ENCODE measurements around the gene KRT80.

Gene KRT80

GRCh38 chr12:52139579-52140062 lies 52.2 kb downstream of the KRT80 start:
- Histone ChIP-seq H3K9me3 (ENCODE audit: control insufficient read depth, low read length) (no peaks in the 10 kb centered on the region), H3K27me3 (ENCODE audit: control insufficient read depth, insufficient read depth, low read length) (no peaks in the 10 kb centered on the region), H3K36me3 (ENCODE audit: control insufficient read depth, insufficient read depth, low read length) (no peaks in the 10 kb centered on the region), H3K4me1 (ENCODE audit: control insufficient read depth, insufficient read depth, low read length) (peaks cover 17% of the 10 kb centered on the region), H3K4me3 (ENCODE audit: low read length) (no peak overlapping the region), H3K9ac (ENCODE audit: low read length) (no peak overlapping the region)

- H3K27me3 ChIP-seq (ENCODE audit: control insufficient read depth, insufficient read depth, low read length) = no peaks in the 10 kb centered on the region
- H3K36me3 ChIP-seq (ENCODE audit: control insufficient read depth, insufficient read depth, low read length) = no peaks in the 10 kb centered on the region
- peaks cover 12% of the 10 kb centered on the region for H3K4me1 ChIP-seq (ENCODE audit: control insufficient read depth, insufficient read depth, low read length)
- H3K4me3 ChIP-seq (ENCODE audit: low read length) = no peak overlapping the region
- no peaks in the 10 kb centered on the region for H3K9me3 ChIP-seq (ENCODE audit: control insufficient read depth, low read length)
- no peak overlapping the region for H3K9ac ChIP-seq (ENCODE audit: low read length)
Observed at GRCh38 chr12:52139147-52139546, 52.7 kb downstream of the KRT80 start.

GRCh38 chr12:52137746-52138145 lies 54.1 kb downstream of the KRT80 start:
- no peak overlapping the region for H3K4me3 ChIP-seq (ENCODE audit: low read length)
- H3K27me3 ChIP-seq (ENCODE audit: control insufficient read depth, insufficient read depth, low read length) = no peaks in the 10 kb centered on the region
- H3K36me3 ChIP-seq (ENCODE audit: control insufficient read depth, insufficient read depth, low read length) = no peaks in the 10 kb centered on the region
- H3K9me3 ChIP-seq (ENCODE audit: control insufficient read depth, low read length) = no peaks in the 10 kb centered on the region
- no peaks in the 10 kb centered on the region for H3K4me1 ChIP-seq (ENCODE audit: control insufficient read depth, insufficient read depth, low read length)
- H3K9ac ChIP-seq (ENCODE audit: low read length) = no peak overlapping the region

GRCh38 chr12:52132754-52133161 lies 59.1 kb downstream of the KRT80 start:
- Histone ChIP-seq H3K27me3 (ENCODE audit: control insufficient read depth, insufficient read depth, low read length) (no peaks in the 10 kb centered on the region), H3K4me3 (ENCODE audit: low read length) (no peak overlapping the region)

GRCh38 chr12:52130711-52131110 lies 61.1 kb downstream of the KRT80 start:
- Histone ChIP-seq H3K27me3 (ENCODE audit: control insufficient read depth, insufficient read depth, low read length) (no peaks in the 10 kb centered on the region), H3K4me3 (ENCODE audit: low read length) (no peak overlapping the region), H3K9ac (ENCODE audit: low read length) (no peak overlapping the region), H3K36me3 (ENCODE audit: control insufficient read depth, insufficient read depth, low read length) (no peaks in the 10 kb centered on the region), H3K9me3 (ENCODE audit: control insufficient read depth, low read length) (no peaks in the 10 kb centered on the region), H3K4me1 (ENCODE audit: control insufficient read depth, insufficient read depth, low read length) (peaks cover 13% of the 10 kb centered on the region)

More at GRCh38 chr12:52132754-52133161, 59.1 kb downstream of the KRT80 start:
- H3K36me3 ChIP-seq (ENCODE audit: control insufficient read depth, insufficient read depth, low read length) = no peaks in the 10 kb centered on the region
- H3K9me3 ChIP-seq (ENCODE audit: control insufficient read depth, low read length) = no peaks in the 10 kb centered on the region
- H3K9ac ChIP-seq (ENCODE audit: low read length) = no peak overlapping the region
- no peaks in the 10 kb centered on the region for H3K4me1 ChIP-seq (ENCODE audit: control insufficient read depth, insufficient read depth, low read length)

GRCh38 chr12:52127683-52128450 lies 63.9 kb downstream of the KRT80 start:
- peaks cover 13% of the 10 kb centered on the region for H3K4me1 ChIP-seq (ENCODE audit: control insufficient read depth, insufficient read depth, low read length)
- H3K27me3 ChIP-seq (ENCODE audit: control insufficient read depth, insufficient read depth, low read length) = no peaks in the 10 kb centered on the region

GRCh38 chr12:52126605-52127578 lies 64.9 kb downstream of the KRT80 start:
- no peaks in the 10 kb centered on the region for H3K9me3 ChIP-seq (ENCODE audit: control insufficient read depth, low read length)
- H3K4me3 ChIP-seq (ENCODE audit: low read length) = no peak overlapping the region

More at GRCh38 chr12:52127683-52128450, 63.9 kb downstream of the KRT80 start:
- no peak overlapping the region for H3K4me3 ChIP-seq (ENCODE audit: low read length)
- no peaks in the 10 kb centered on the region for H3K36me3 ChIP-seq (ENCODE audit: control insufficient read depth, insufficient read depth, low read length)
- no peak overlapping the region for H3K9ac ChIP-seq (ENCODE audit: low read length)
- H3K9me3 ChIP-seq (ENCODE audit: control insufficient read depth, low read length) = no peaks in the 10 kb centered on the region

GRCh38 chr12:52126050-52126604 lies 65.7 kb downstream of the KRT80 start:
- no peaks in the 10 kb centered on the region for H3K36me3 ChIP-seq (ENCODE audit: control insufficient read depth, insufficient read depth, low read length)
- H3K4me3 ChIP-seq (ENCODE audit: low read length) = no peak overlapping the region
- no peaks in the 10 kb centered on the region for H3K27me3 ChIP-seq (ENCODE audit: control insufficient read depth, insufficient read depth, low read length)
- peaks cover 13% of the 10 kb centered on the region for H3K4me1 ChIP-seq (ENCODE audit: control insufficient read depth, insufficient read depth, low read length)
- H3K9ac ChIP-seq (ENCODE audit: low read length) = no peak overlapping the region
- no peaks in the 10 kb centered on the region for H3K9me3 ChIP-seq (ENCODE audit: control insufficient read depth, low read length)

More at GRCh38 chr12:52126605-52127578, 64.9 kb downstream of the KRT80 start:
- Histone ChIP-seq H3K27me3 (ENCODE audit: control insufficient read depth, insufficient read depth, low read length) (no peaks in the 10 kb centered on the region), H3K9ac (ENCODE audit: low read length) (no peak overlapping the region), H3K4me1 (ENCODE audit: control insufficient read depth, insufficient read depth, low read length) (peaks cover 13% of the 10 kb centered on the region), H3K36me3 (ENCODE audit: control insufficient read depth, insufficient read depth, low read length) (no peaks in the 10 kb centered on the region)

GRCh38 chr12:52125476-52125900 lies 66.3 kb downstream of the KRT80 start:
- H3K27me3 ChIP-seq (ENCODE audit: control insufficient read depth, insufficient read depth, low read length) = no peaks in the 10 kb centered on the region
- H3K4me3 ChIP-seq (ENCODE audit: low read length) = no peak overlapping the region
- H3K36me3 ChIP-seq (ENCODE audit: control insufficient read depth, insufficient read depth, low read length) = no peaks in the 10 kb centered on the region
- peaks cover 13% of the 10 kb centered on the region for H3K4me1 ChIP-seq (ENCODE audit: control insufficient read depth, insufficient read depth, low read length)
- no peaks in the 10 kb centered on the region for H3K9me3 ChIP-seq (ENCODE audit: control insufficient read depth, low read length)
- no peak overlapping the region for H3K9ac ChIP-seq (ENCODE audit: low read length)

- H3K4me3 ChIP-seq (ENCODE audit: low read length) = no peak overlapping the region
- peaks cover 22% of the 10 kb centered on the region for H3K4me1 ChIP-seq (ENCODE audit: control insufficient read depth, insufficient read depth, low read length)
- no peaks in the 10 kb centered on the region for H3K36me3 ChIP-seq (ENCODE audit: control insufficient read depth, insufficient read depth, low read length)
- no peaks in the 10 kb centered on the region for H3K9me3 ChIP-seq (ENCODE audit: control insufficient read depth, low read length)
- H3K27me3 ChIP-seq (ENCODE audit: control insufficient read depth, insufficient read depth, low read length) = no peaks in the 10 kb centered on the region
- H3K9ac ChIP-seq (ENCODE audit: low read length) = no peak overlapping the region
Observed at GRCh38 chr12:52123487-52124186, 68.2 kb downstream of the KRT80 start.

GRCh38 chr12:52122904-52123303 lies 68.9 kb downstream of the KRT80 start:
- Histone ChIP-seq H3K27me3 (ENCODE audit: control insufficient read depth, insufficient read depth, low read length) (no peaks in the 10 kb centered on the region), H3K9me3 (ENCODE audit: control insufficient read depth, low read length) (no peaks in the 10 kb centered on the region), H3K4me1 (ENCODE audit: control insufficient read depth, insufficient read depth, low read length) (peaks cover 23% of the 10 kb centered on the region), H3K9ac (ENCODE audit: low read length) (no peak overlapping the region), H3K4me3 (ENCODE audit: low read length) (no peak overlapping the region), H3K36me3 (ENCODE audit: control insufficient read depth, insufficient read depth, low read length) (no peaks in the 10 kb centered on the region)

All from mucosa of stomach (tissue), 1 donor.